ENCODE data around the gene CCDC102A. TPM values are rescaled to one million over a fixed set of nuclear protein-coding genes. Genes with fewer than 3 reads are reported as not detected.

Gene CCDC102A
- total RNA-seq, 1 experiment from 2014 or later = 4.5 TPM

GRCh38 chr16:57535680-57536305 lies 578 bp downstream of the CCDC102A start (continued):
- TF ChIP-seq ATF3 (IDR thresholded peaks at IDR 0.05) (no peak), CTCF (IDR thresholded peaks at IDR 0.05 in 2 of 3, conservative IDR thresholded peaks at IDR 0.05 in 1 of 3; ENCODE audit: borderline replicate concordance in 1 of 3, insufficient read depth in 1 of 3, low read depth in 2 of 3, low read length in 2 of 3) (no peak)

GRCh38 chr16:57534881-57535658 lies 1.3 kb downstream of the CCDC102A start:
- BruUV-seq (replicated peaks) = TSS peak; percentile 64
- Histone ChIP-seq H3K79me2 (ENCODE audit: insufficient read depth, low read length) (peaks cover 21% of the 10 kb centered on the region; the same call in 1 of the 2 replicates), H2AFZ (ENCODE audit: low read depth, low read length, poor library complexity, severe bottlenecking) (no peak overlapping the region), H3K4me2 (ENCODE audit: low read length) (peak overlapping the region; percentile 99), H4K20me1 (ENCODE audit: insufficient read depth) (no peaks in the 10 kb centered on the region), H3K9me3 (ENCODE audit: control insufficient read depth in 1 of 2, insufficient read depth in 1 of 2, low read depth in 1 of 2, low read length in 2 of 2) (no peaks in the 10 kb centered on the region), H3K27me3 (ENCODE audit: insufficient read depth, low read length) (no peaks in the 10 kb centered on the region), H3K9me2 (ENCODE audit: insufficient read depth) (no peaks in the 10 kb centered on the region), H3K4me1 (ENCODE audit: control insufficient read depth in 1 of 2, insufficient read depth in 2 of 2, low read length in 2 of 2) (peaks cover 20 to 51% of the 10 kb centered on the region in 2 experiments), H3K9ac (ENCODE audit: low read length) (peak overlapping the region; percentile 77), H3K36me3 (ENCODE audit: control insufficient read depth in 1 of 2, insufficient read depth in 2 of 2, low read length in 2 of 2) (peaks cover 0 to 4% of the 10 kb centered on the region in 2 experiments; a peak in 1 of 4 replicates), H3K27ac (ENCODE audit: low read depth, low read length) (peak overlapping the region; percentile 53; the same call in 1 of the 2 replicates), H3K4me3 (replicated peaks in 1 of 2; ENCODE audit: low read depth in 1 of 2, low read length in 2 of 2) (peak overlapping the region; percentile 62 to 76)
- ChIA-PET POLR2A (no interaction called here), RAD21 (ENCODE audit: low non-redundant PET in 1 of 2, low total read pairs in 2 of 2, uncharacterized antibody in 2 of 2, unreplicated experiment in 2 of 2) (no interaction called here), CTCF (no interaction called here)
- intact Hi-C loops (cut with micrococcal nuclease) = loop anchor here (5.0 kb wide), 1 partner anchor 48 kb away; the partner anchor contains the start of gene DOK4
- TF ChIP-seq RAD21 (IDR thresholded peaks at IDR 0.05; ENCODE audit: low read depth) (no peak), POLR2AphosphoS5 (IDR thresholded peaks at IDR 0.05; ENCODE audit: low read depth, low read length) (no peak), TCF7L2 (IDR thresholded peaks at IDR 0.05; ENCODE audit: borderline replicate concordance, extremely low read depth, insufficient read depth, insufficient read length) (no peak), ZNF274 (IDR thresholded peaks at IDR 0.05; ENCODE audit: low read depth, low read length) (no peak), CTCF (IDR thresholded peaks at IDR 0.05 in 2 of 3, conservative IDR thresholded peaks at IDR 0.05 in 1 of 3; ENCODE audit: borderline replicate concordance in 1 of 3, insufficient read depth in 1 of 3, low read depth in 2 of 3, low read length in 2 of 3) (no peak), JUND (IDR thresholded peaks at IDR 0.05) (no peak), CEBPB (IDR thresholded peaks at IDR 0.05; ENCODE audit: low read depth) (no peak), CBX3 (IDR thresholded peaks at IDR 0.05; ENCODE audit: low read depth) (no peak), EGR1 (IDR thresholded peaks at IDR 0.05; ENCODE audit: low read depth) (no peak), REST (IDR thresholded peaks at IDR 0.05; ENCODE audit: low read depth) (no peak), POLR2A (IDR thresholded peaks at IDR 0.05; ENCODE audit: borderline replicate concordance, extremely low read depth, insufficient read depth, insufficient read length) (no peak)
- DNase-seq (ENCODE audit: low read depth, low spot score) = no peak
- ATAC-seq = no peak

All from HCT116 (cell line).